Loucy (cell line): ENCODE results near the gene MED26.

ENCODE experiments used
- H2AFZ ChIP-seq: fragments of 200-600 bp; sonication (generic); 2 replicates; pipeline ENCODE4 v1.6.0; 2016; ENCODE audit warnings: antibody characterized with exemption, mild to moderate bottlenecking, low read length, moderate library complexity
- H3F3A ChIP-seq: fragments of 200-600 bp; 2 replicates; pipeline ENCODE4 v1.6.0; 2016; ENCODE audit warnings: antibody characterized with exemption, low read depth, mild to moderate bottlenecking
- H3K27me3 ChIP-seq: fragments of 200-600 bp; sonication (generic); 2 replicates; pipeline ENCODE4 v1.6.1; 2014; ENCODE audit warnings: low read length, mild to moderate bottlenecking; ENCODE audit not compliant: insufficient read depth, poor library complexity, severe bottlenecking
- H3K36me3 ChIP-seq: fragments of 200-600 bp; sonication (generic); 2 replicates; pipeline ENCODE4 v1.6.1; 2016; ENCODE audit warnings: low read length; ENCODE audit not compliant: insufficient read depth
- H3K4me1 ChIP-seq: fragments of 200-600 bp; sonication (generic); 2 replicates; pipeline ENCODE4 v1.5.1; 2014; ENCODE audit warnings: low read length, mild to moderate bottlenecking; ENCODE audit not compliant: insufficient read depth, poor library complexity, severe bottlenecking
- H3K4me2 ChIP-seq: fragments of 200-600 bp; sonication (generic); 2 replicates; pipeline ENCODE4 v1.6.0; 2014; ENCODE audit warnings: antibody characterized with exemption, low read length, low read depth, mild to moderate bottlenecking; ENCODE audit not compliant: poor library complexity, severe bottlenecking
- H3K4me3 ChIP-seq: fragments of 200-600 bp; sonication (generic); 2 replicates; pipeline ENCODE4 v1.5.1; 2014; ENCODE audit warnings: low read length, mild to moderate bottlenecking, mixed read lengths; ENCODE audit not compliant: poor library complexity, severe bottlenecking
- H3K79me2 ChIP-seq: fragments of 200-600 bp; sonication (generic); 2 replicates; pipeline ENCODE4 v1.6.1; 2014; ENCODE audit warnings: low read length; ENCODE audit not compliant: insufficient read depth
- H3K9ac ChIP-seq: fragments of 200-600 bp; sonication (generic); 2 replicates; pipeline ENCODE4 v1.6.0; 2014; ENCODE audit warnings: mild to moderate bottlenecking, low read depth, low read length, moderate library complexity; ENCODE audit not compliant: poor library complexity, severe bottlenecking
- H3K9me2 ChIP-seq: fragments of 200-600 bp; sonication (generic); replicated peaks from 2 replicates; pipeline ENCODE4 v1.6.1; 2016; ENCODE audit warnings: low read depth, low read length, mixed read lengths
- H3K9me3 ChIP-seq: fragments of 200-600 bp; sonication (generic); 2 replicates; pipeline ENCODE4 v1.6.1; 2014; ENCODE audit warnings: mild to moderate bottlenecking, antibody characterized with exemption, low read length, low read depth; ENCODE audit not compliant: insufficient read depth
- H4K20me1 ChIP-seq: fragments of 200-600 bp; sonication (generic); 2 replicates; pipeline ENCODE4 v1.6.0; 2014; ENCODE audit warnings: antibody characterized with exemption, low read length, mild to moderate bottlenecking; ENCODE audit not compliant: insufficient read depth, poor library complexity, severe bottlenecking
- CTCF ChIP-seq: fragments of 200-600 bp; sonication (generic); conservative IDR thresholded peaks from 2 replicates; pipeline ENCODE4 v1.5.1; 2014; ENCODE audit warnings: mild to moderate bottlenecking, antibody characterized with exemption, low read length
- EZH2phosphoT487 ChIP-seq: fragments of 200-600 bp; IDR thresholded peaks from 2 replicates; pipeline ENCODE4 v1.6.1; 2018; ENCODE audit warnings: antibody characterized with exemption, mild to moderate bottlenecking, moderate library complexity, borderline replicate concordance

Gene MED26

GRCh38 chr19:16573925-16574324 lies 54.1 kb downstream of the MED26 start:
- no peaks in the 10 kb centered on the region for H3K9me3 ChIP-seq
- H3K27me3 ChIP-seq: no peaks in the 10 kb centered on the region
- H4K20me1 ChIP-seq: peaks cover 38% of the 10 kb centered on the region

GRCh38 chr19:16573296-16573695 lies 54.7 kb downstream of the MED26 start:
- Histone ChIP-seq H3K4me3 (peak overlapping the region; percentile 93), H3K36me3 (peaks cover 40% of the 10 kb centered on the region; the same call in 1 of the 2 replicates), H3K4me1 (peaks cover 39% of the 10 kb centered on the region), H4K20me1 (peaks cover 35% of the 10 kb centered on the region), H3K9ac (peak overlapping the region; percentile 89), H3K79me2 (peaks cover 94% of the 10 kb centered on the region), H3K4me2 (peak overlapping the region; percentile 97), H3K9me2 (no peaks in the 10 kb centered on the region), H3K9me3 (no peaks in the 10 kb centered on the region), H3F3A (no peaks in the 10 kb centered on the region), H3K27me3 (no peaks in the 10 kb centered on the region), H2AFZ (no peak overlapping the region)
- TF ChIP-seq CTCF: no peak
- no peak for TF ChIP-seq EZH2phosphoT487

More at GRCh38 chr19:16573925-16574324, 54.1 kb downstream of the MED26 start:
- Histone ChIP-seq H3K4me3 (peak overlapping the region; percentile 93), H3K9ac (peak overlapping the region; percentile 89), H2AFZ (no peak overlapping the region), H3K9me2 (no peaks in the 10 kb centered on the region), H3K4me1 (peaks cover 39% of the 10 kb centered on the region), H3K36me3 (peaks cover 43% of the 10 kb centered on the region; the same call in 1 of the 2 replicates), H3K4me2 (peak overlapping the region; percentile 97), H3K79me2 (peaks cover 94% of the 10 kb centered on the region), H3F3A (no peaks in the 10 kb centered on the region)
- TF ChIP-seq CTCF (no peak), EZH2phosphoT487 (no peak)

- H3F3A ChIP-seq: 0 out of 2 replicates have a peak, but pooled peaks cover under 1% of the 10 kb centered on the region
- peak within 1 kb of the TSS; percentile 97 for H3K4me2 ChIP-seq
- peaks cover 37% of the 10 kb centered on the region; the same call in 1 of the 2 replicates for H3K36me3 ChIP-seq
- peaks cover 93% of the 10 kb centered on the region for H3K79me2 ChIP-seq
- H3K9me3 ChIP-seq: no peaks in the 10 kb centered on the region
- peaks cover 32% of the 10 kb centered on the region for H4K20me1 ChIP-seq
- peak within 1 kb of the TSS; percentile 93 for H3K4me3 ChIP-seq
- no peaks in the 10 kb centered on the region for H3K27me3 ChIP-seq
- H3K9ac ChIP-seq: peak within 1 kb of the TSS; percentile 89
- TF ChIP-seq CTCF (no peak), EZH2phosphoT487 (no peak)
- H3K4me1 ChIP-seq: peaks cover 39% of the 10 kb centered on the region
- H2AFZ ChIP-seq: peak within 1 kb of the TSS; percentile 87
- no peaks in the 10 kb centered on the region for H3K9me2 ChIP-seq
Observed at GRCh38 chr19:16572332-16573211, 55.4 kb downstream of the MED26 start, which contains the start of gene SLC35E1. Gene SLC35E1 (minus strand): TSS chr19:16572415. CDS start chr19:16572364, 51 bp downstream.
